ENCODE data around the gene DIAPH3. TPM values are rescaled to one million over a fixed set of nuclear protein-coding genes. Genes with fewer than 3 reads are reported as not detected.

Gene DIAPH3
- total RNA-seq, 2 donors from 2014 or later = 23.6 to 25.7 TPM

- no peak for TF ChIP-seq CTCF (conservative IDR thresholded peaks at IDR 0.05)
- Mint-ChIP-seq H3K27ac (no peak overlapping the region), H3K36me3 (ENCODE audit: low read depth) (no peaks in the 10 kb centered on the region), H3K4me1 (peaks cover 16% of the 10 kb centered on the region), H3K9me3 (no peaks in the 10 kb centered on the region), H3K4me3 (no peak overlapping the region), H3K27me3 (ENCODE audit: insufficient read depth) (no peaks in the 10 kb centered on the region)
- whole genome bisulfite sequencing, 2 experiments (ENCODE audit: insufficient coverage in 1 of 2, insufficient read length in 1 of 2) = 92 to 100% methylated on average over 1 to 2 of the region's 8 CpGs
- no peak for DNase-seq
- Histone ChIP-seq H3K4me1 (ENCODE audit: control insufficient read depth, insufficient read depth, low read length) (no peaks in the 10 kb centered on the region), H3K27me3 (ENCODE audit: control insufficient read depth, insufficient read depth, low read length, poor library complexity, severe bottlenecking) (no peaks in the 10 kb centered on the region), H3K9me3 (ENCODE audit: control insufficient read depth, low read length) (no peaks in the 10 kb centered on the region), H3K36me3 (ENCODE audit: control insufficient read depth, insufficient read depth, low read length) (peaks cover 8% of the 10 kb centered on the region), H3K9ac (ENCODE audit: extremely low read depth, low read length, poor library complexity, severe bottlenecking) (no peak overlapping the region), H3K27ac (ENCODE audit: low read depth, low read length) (no peak overlapping the region), H3K4me3 (ENCODE audit: low read length) (no peak overlapping the region)
These were observed 457.4 kb downstream of the DIAPH3 start for GRCh38 chr13:59706101-59706976.

- 86 to 100% methylated on average over 2 to 3 of the region's 3 CpGs for WGBS, 2 experiments (ENCODE audit: insufficient coverage in 1 of 2, insufficient read length in 1 of 2)
- Histone ChIP-seq H3K9ac (ENCODE audit: extremely low read depth, low read length, poor library complexity, severe bottlenecking) (no peak overlapping the region), H3K27me3 (ENCODE audit: control insufficient read depth, insufficient read depth, low read length, poor library complexity, severe bottlenecking) (no peaks in the 10 kb centered on the region), H3K9me3 (ENCODE audit: control insufficient read depth, low read length) (no peaks in the 10 kb centered on the region), H3K4me3 (ENCODE audit: low read length) (no peak overlapping the region), H3K36me3 (ENCODE audit: control insufficient read depth, insufficient read depth, low read length) (peaks cover 19% of the 10 kb centered on the region), H3K4me1 (ENCODE audit: control insufficient read depth, insufficient read depth, low read length) (no peaks in the 10 kb centered on the region), H3K27ac (ENCODE audit: low read depth, low read length) (no peak overlapping the region)
- Mint-ChIP-seq H3K27me3 (ENCODE audit: insufficient read depth) (no peaks in the 10 kb centered on the region), H3K9me3 (no peaks in the 10 kb centered on the region), H3K4me3 (no peak overlapping the region), H3K36me3 (ENCODE audit: low read depth) (no peaks in the 10 kb centered on the region), H3K27ac (no peak overlapping the region), H3K4me1 (peaks cover 18% of the 10 kb centered on the region)
- no peak for DNase-seq
- TF ChIP-seq CTCF (conservative IDR thresholded peaks at IDR 0.05) = no peak
These were observed 461.5 kb downstream of the DIAPH3 start for GRCh38 chr13:59702269-59702668.

- no peak overlapping the region for H3K27ac ChIP-seq (ENCODE audit: low read depth, low read length)
- Mint-ChIP-seq H3K27me3 (ENCODE audit: insufficient read depth) (no peaks in the 10 kb centered on the region), H3K27ac (no peak overlapping the region), H3K4me3 (no peak overlapping the region), H3K4me1 (peaks cover 18% of the 10 kb centered on the region), H3K36me3 (ENCODE audit: low read depth) (no peaks in the 10 kb centered on the region), H3K9me3 (no peaks in the 10 kb centered on the region)
- no peak for TF ChIP-seq CTCF (conservative IDR thresholded peaks at IDR 0.05)
- no peak overlapping the region for H3K4me3 ChIP-seq (ENCODE audit: low read length)
- no peaks in the 10 kb centered on the region for H3K27me3 ChIP-seq (ENCODE audit: control insufficient read depth, insufficient read depth, low read length, poor library complexity, severe bottlenecking)
- H3K9me3 ChIP-seq (ENCODE audit: control insufficient read depth, low read length) = no peaks in the 10 kb centered on the region
- H3K4me1 ChIP-seq (ENCODE audit: control insufficient read depth, insufficient read depth, low read length) = no peaks in the 10 kb centered on the region
- peaks cover 19% of the 10 kb centered on the region for H3K36me3 ChIP-seq (ENCODE audit: control insufficient read depth, insufficient read depth, low read length)
- WGBS, 2 experiments (ENCODE audit: insufficient coverage in 1 of 2, insufficient read length in 1 of 2) = 93 to 95% methylated on average over 2 of the region's 2 CpGs
- DNase-seq = no peak
- H3K9ac ChIP-seq (ENCODE audit: extremely low read depth, low read length, poor library complexity, severe bottlenecking) = no peak overlapping the region
These were observed 462.5 kb downstream of the DIAPH3 start for GRCh38 chr13:59701261-59701660.

Measured in endodermal cell (in vitro differentiated cells).